Ectodermal cell (in vitro differentiated cells): ENCODE measurements around the gene PPP2R1B.
A peak's percentile ranks its signal among the peaks of the same experiment; 100 is the strongest.
"Not testable (repeated sequence)": the region's sequence is repeated elsewhere in the genome, so short reads cannot be mapped to it uniquely, and the experiment has no call there.

Experiments used
- H3K27ac ChIP-seq: 2 replicates; pipeline ENCODE4 v1.7.0; 2013; ENCODE audit warnings: mild to moderate bottlenecking, low read depth, low read length; ENCODE audit not compliant: insufficient read depth, poor library complexity, severe bottlenecking
- H3K27me3 ChIP-seq: 2 replicates; pipeline ENCODE4 v1.7.0; 2013; ENCODE audit warnings: mild to moderate bottlenecking, low read length; ENCODE audit not compliant: insufficient read depth, control insufficient read depth, poor library complexity, severe bottlenecking
- H3K36me3 ChIP-seq: one replicate; pipeline ENCODE4 v1.7.0; 2013; ENCODE audit warnings: low read length; ENCODE audit not compliant: control insufficient read depth, insufficient read depth
- H3K4me1 ChIP-seq: one replicate; pipeline ENCODE4 v1.7.0; 2013; ENCODE audit warnings: low read length; ENCODE audit not compliant: control insufficient read depth, insufficient read depth
- H3K4me3 ChIP-seq: 2 replicates; pipeline ENCODE4 v1.7.0; 2013; ENCODE audit warnings: low read depth, low read length, control low read depth; ENCODE audit not compliant: insufficient read depth
- H3K9me3 ChIP-seq: 2 replicates; pipeline ENCODE4 v1.7.0; 2013; ENCODE audit warnings: mild to moderate bottlenecking, low read length, moderate library complexity; ENCODE audit not compliant: control insufficient read depth
- WGBS, 2 experiments: methylation state at CpG; one replicate each; pipeline ENCODE4 v1.1.7; 2013; ENCODE audit warnings: missing lambda C conversion rate in 2 of 2; 5-methylcytosine and 5-hydroxymethylcytosine counted together

Gene PPP2R1B

DNA sequence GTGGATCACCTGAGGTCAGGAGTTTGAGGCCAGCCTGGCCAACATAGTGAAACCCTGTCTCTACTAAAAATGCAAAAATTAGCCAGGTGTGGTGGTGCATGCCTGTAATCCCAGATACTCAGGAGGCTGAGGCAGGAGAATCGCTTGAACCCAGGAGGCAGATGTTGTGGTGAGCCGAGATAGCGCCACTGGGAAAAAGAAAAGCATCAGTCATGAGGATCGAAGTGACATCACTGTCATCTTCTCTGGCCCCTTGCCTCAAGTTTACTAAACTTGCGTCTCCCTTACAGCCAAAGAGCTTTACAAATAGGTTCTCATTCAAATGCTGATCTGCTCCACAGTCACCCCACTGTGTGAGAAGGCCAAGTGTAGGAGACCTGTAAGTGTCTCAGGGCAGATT, 5.0 kb upstream of the PPP2R1B start:
- WGBS, 2 experiments: 66 to 71% methylated on average over 5 of the region's 5 CpGs
- not testable (repeated sequence) for H3K4me3 ChIP-seq, H3K36me3 ChIP-seq, H3K9me3 ChIP-seq, H3K4me1 ChIP-seq, H3K27ac ChIP-seq, H3K27me3 ChIP-seq

DNA sequence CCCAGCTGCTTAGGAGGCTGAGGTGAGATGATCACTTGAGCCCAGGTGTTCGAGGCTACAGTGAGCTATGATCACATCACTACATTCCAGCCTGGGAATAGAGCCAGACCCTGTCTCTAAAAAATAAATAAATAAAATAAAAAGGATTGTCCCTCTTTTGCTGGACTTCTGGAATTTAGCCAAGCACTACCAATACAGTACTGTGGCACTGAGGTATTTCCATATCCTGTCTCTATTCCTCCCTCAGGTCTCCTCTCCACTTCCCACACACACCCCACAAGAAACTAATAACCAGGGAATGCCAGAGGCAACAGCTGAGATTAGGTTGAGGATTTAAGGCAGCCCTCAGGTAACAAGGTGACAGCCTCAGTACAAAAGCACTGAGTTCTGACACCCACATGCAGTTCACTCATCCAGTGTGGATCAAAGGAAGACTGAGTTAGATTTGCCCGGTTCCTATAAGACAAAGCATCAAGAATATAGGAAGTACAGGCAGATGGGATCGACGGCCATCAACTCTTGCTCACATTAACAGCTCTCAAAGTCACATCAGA, 4.5 kb upstream of the PPP2R1B start:
- no peak overlapping the region for H3K27ac ChIP-seq
- H3K4me1 ChIP-seq: no peaks in the 10 kb centered on the region
- H3K9me3 ChIP-seq: no peaks in the 10 kb centered on the region
- H3K4me3 ChIP-seq: no peak overlapping the region
- WGBS, 2 experiments: 88 to 89% methylated on average over 4 of the region's 4 CpGs
- no peaks in the 10 kb centered on the region for H3K27me3 ChIP-seq
- no peaks in the 10 kb centered on the region for H3K36me3 ChIP-seq

DNA sequence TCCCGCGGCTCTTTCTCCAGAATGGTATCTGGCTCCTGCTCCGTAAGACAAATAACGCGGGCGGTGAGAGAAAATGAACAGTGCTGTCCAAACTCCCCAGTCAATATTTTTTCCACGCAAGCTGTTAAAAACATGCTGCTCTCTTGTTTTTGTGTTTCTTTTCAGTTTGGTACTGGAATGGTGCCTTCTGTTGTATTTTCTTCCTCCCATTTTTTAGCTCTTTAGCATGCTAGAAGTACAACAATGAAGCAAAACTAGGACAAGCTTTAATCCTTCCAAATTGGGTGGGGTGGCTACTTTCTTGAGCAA, 599 bp upstream of the PPP2R1B start:
- Histone ChIP-seq H3K27ac (peak overlapping the region; percentile 76), H3K9me3 (no peaks in the 10 kb centered on the region), H3K36me3 (peaks cover 7% of the 10 kb centered on the region), H3K27me3 (no peaks in the 10 kb centered on the region), H3K4me1 (peaks cover 12% of the 10 kb centered on the region), H3K4me3 (peak overlapping the region; percentile 91)
- WGBS, 2 experiments: 17 to 23% methylated on average over 7 of the region's 7 CpGs

DNA sequence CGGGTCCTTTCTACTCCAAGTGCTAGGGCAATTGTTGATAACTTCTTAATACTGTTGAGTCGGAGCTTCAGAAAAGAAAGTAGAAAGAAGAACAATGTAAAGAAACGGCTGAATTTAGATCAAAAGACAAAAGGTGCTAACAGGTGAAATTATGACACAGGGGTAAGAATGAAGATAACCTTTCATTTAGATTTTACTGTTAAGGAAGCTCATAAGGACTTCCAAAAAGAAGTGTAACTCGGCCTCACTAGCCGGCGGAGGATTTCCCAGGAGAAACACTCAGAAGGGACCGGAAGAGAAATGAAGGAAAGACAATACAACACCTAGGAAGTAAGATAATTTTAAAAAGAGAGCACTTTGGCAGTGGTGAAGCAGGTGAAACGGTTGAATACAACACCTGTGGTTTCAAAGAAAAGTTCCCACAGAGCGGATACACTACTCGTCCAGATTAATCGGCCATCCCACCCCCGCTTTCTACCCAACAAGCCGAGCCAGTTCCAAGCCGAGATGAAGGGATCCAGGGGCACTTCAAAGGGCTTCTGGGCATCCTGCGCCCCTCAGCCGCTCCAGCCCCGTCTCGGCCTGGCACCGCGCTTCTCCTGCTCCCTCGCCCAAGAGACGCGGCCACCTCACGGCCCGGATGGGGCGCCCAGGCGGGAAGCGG, 737 bp downstream of the PPP2R1B start:
- no peak overlapping the region for H3K27ac ChIP-seq
- peaks cover 12% of the 10 kb centered on the region for H3K4me1 ChIP-seq
- no peaks in the 10 kb centered on the region for H3K27me3 ChIP-seq
- H3K4me3 ChIP-seq: peak overlapping the region; percentile 91
- H3K36me3 ChIP-seq: peaks cover 9% of the 10 kb centered on the region
- WGBS, 2 experiments: 3 to 4% methylated on average over 28 of the region's 28 CpGs
- no peaks in the 10 kb centered on the region for H3K9me3 ChIP-seq

DNA sequence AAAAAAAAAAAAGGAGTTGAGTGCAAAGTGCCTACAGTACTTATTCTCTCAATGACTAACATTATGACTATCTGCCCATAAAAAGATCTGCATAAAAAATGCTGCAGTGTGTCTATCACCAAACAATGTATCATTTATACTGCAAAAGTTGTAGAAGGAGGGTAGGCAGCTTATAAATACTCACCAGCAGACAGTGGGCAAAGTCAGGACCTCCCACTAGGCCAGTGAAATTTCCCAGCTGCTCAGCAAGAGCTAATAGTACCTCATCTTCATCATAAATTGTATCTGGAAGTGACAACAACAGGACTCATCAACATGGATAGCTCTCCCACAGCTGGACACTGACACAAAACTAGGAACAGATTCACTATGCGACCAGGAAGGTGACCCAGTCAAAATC, 1.6 kb downstream of the PPP2R1B start:
- Histone ChIP-seq H3K4me3 (peak overlapping the region; percentile 91), H3K4me1 (peaks cover 12% of the 10 kb centered on the region), H3K27me3 (no peaks in the 10 kb centered on the region), H3K27ac (no peak overlapping the region), H3K36me3 (peaks cover 13% of the 10 kb centered on the region), H3K9me3 (no peaks in the 10 kb centered on the region)
- 65 to 66% methylated on average over 1 of the region's 1 CpG for WGBS, 2 experiments

DNA sequence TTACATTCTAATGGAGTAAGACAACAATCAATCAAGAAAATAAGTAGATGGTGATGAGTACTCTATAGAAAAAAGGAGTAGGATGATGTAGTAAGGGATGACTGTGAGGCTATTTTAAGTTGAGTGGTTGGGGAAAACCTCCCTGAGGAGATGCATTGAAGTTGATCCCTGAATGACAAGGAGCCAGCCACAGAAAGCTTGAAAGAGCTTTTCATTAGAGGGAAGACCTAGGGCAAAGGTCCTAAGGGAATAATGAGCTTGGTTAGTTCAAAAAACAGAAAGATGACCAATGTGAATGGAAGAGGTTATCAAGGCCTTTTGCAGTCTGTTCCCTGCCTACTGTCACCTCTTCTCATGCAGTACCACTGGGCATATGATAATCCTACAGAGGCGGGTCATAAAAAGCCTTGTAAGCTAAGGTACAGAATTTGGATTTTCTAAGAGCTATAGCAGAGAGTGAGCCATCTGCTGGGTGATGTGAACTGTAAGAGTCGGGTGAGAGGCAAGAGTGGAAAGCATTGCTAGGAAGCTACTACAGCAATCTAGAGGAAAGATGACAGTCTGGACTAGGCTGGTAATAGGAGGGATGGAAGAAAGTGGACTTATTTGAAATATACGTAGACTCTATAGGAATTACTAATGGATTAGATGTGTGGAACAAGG, 3.1 kb downstream of the PPP2R1B start:
- peaks cover 21% of the 10 kb centered on the region for H3K36me3 ChIP-seq
- no peaks in the 10 kb centered on the region for H3K9me3 ChIP-seq
- whole genome bisulfite sequencing, 2 experiments: 61 to 70% methylated on average over 3 of the region's 3 CpGs
- H3K27ac ChIP-seq: no peak overlapping the region
- peaks cover 12% of the 10 kb centered on the region for H3K4me1 ChIP-seq
- H3K27me3 ChIP-seq: no peaks in the 10 kb centered on the region
- H3K4me3 ChIP-seq: no peak overlapping the region

DNA sequence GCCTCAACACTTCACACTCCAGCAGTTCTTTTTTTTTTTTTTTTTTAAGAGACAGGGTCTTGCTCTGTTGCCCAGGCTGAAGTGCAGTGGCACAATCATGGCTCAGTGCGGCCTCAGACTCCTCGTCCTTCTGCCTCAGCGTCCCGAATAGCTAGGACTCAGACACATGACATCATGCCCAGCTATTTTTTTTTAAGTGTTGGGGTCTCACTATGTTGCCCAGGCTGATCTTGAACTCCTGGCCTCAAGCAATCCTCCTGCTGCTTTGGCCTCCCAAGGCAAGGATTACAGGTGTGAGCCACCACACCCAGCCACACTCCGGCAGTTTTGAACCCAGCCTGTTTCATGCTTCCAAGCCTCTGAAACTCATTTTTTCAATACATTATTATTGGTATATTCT, 3.7 kb downstream of the PPP2R1B start:
- WGBS, 2 experiments: 84 to 97% methylated on average over 5 of the region's 5 CpGs
- Histone ChIP-seq H3K36me3 (peaks cover 23% of the 10 kb centered on the region), H3K4me1 (peaks cover 12% of the 10 kb centered on the region), H3K27me3 (no peaks in the 10 kb centered on the region), H3K27ac (no peak overlapping the region), H3K9me3 (no peaks in the 10 kb centered on the region), H3K4me3 (no peak overlapping the region)

DNA sequence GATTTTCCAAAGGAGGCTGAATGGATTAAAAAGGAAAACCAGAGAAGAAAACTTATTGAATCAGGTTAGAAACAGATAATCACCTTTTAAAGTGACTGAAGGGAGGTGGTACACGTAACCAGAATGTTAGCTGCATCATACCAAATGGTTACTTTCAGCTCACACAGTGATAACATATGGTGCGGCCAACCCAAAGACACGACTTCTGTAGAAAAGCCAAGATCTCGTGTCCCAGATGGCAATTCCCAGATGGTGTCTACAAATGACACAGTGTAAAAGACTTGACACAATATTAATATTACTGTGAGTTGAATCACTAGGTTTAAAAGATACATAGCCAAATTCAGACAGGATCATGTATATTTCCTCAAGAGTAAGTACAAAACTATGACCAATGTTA, 5.2 kb downstream of the PPP2R1B start:
- WGBS, 2 experiments: 94 to 97% methylated on average over 4 of the region's 4 CpGs
- no peak overlapping the region for H3K4me3 ChIP-seq
- no peaks in the 10 kb centered on the region for H3K9me3 ChIP-seq
- peaks cover 28% of the 10 kb centered on the region for H3K36me3 ChIP-seq
- H3K27me3 ChIP-seq: no peaks in the 10 kb centered on the region
- peaks cover 12% of the 10 kb centered on the region for H3K4me1 ChIP-seq
- H3K27ac ChIP-seq: no peak overlapping the region

DNA sequence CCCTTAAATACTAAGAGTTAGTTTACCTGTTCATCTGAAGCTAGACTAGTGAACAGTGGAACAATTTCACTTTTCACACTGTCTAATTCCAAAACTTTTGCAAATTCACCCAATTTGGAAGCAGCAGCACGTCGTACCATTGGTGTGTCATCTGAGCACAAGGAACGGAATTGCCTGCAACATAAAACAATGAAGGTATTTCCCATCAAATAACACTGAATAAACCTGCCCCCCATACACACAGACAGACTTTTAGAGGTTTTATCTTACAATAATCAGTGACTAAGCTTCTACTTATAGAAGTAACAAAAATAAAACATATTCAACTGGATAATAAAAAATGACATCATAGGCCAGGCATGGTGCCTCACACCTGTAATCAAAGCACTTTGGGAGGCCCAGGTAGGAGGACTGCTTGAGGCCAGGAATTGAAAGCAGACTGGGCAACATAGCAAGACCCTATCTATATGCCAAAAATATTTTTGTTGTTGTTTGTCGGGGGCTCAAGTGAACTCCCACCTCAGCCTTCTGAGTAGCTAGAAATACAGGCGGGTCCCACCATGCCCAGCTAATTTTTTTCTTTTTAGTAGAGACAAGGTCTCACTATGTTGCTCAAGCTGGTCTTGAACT, 6.3 kb downstream of the PPP2R1B start:
- peaks cover 10% of the 10 kb centered on the region for H3K4me1 ChIP-seq
- no peak overlapping the region for H3K27ac ChIP-seq
- H3K4me3 ChIP-seq: no peak overlapping the region
- H3K9me3 ChIP-seq: no peaks in the 10 kb centered on the region
- 87 to 91% methylated on average over 5 of the region's 5 CpGs for WGBS, 2 experiments
- peaks cover 37% of the 10 kb centered on the region for H3K36me3 ChIP-seq
- no peaks in the 10 kb centered on the region for H3K27me3 ChIP-seq

DNA sequence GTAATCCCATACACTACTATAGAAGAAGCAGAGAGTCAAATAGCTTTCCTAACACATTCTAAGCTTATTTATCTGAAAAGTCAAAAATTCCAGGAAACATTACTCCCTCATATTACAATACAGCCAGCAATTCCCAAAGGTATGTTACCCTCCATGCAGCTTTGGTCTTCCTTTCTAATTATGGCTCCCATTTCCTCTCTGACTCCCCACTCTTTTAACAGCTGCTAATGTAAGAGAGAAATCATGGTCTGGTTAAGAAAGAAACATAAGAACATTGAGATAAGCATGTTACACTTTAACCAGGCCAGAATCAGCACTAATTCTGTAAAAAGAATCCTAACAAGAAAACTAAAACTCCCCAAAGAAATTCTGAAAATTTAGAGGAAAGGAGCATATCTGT, 6.8 kb downstream of the PPP2R1B start:
- H3K27ac ChIP-seq: no peak overlapping the region
- H3K36me3 ChIP-seq: peaks cover 43% of the 10 kb centered on the region

More for the DNA sequence above, 6.8 kb downstream of the PPP2R1B start:
- H3K27me3 ChIP-seq: no peaks in the 10 kb centered on the region
- H3K4me1 ChIP-seq: peaks cover 6% of the 10 kb centered on the region
- H3K9me3 ChIP-seq: no peaks in the 10 kb centered on the region
- H3K4me3 ChIP-seq: no peak overlapping the region
